Measurements from ENCODE around the gene ETV2.
"Not testable (repeated sequence)": the region's sequence is repeated elsewhere in the genome, so short reads cannot be mapped to it uniquely, and the experiment has no call there.

The ETV2 gene

DNA sequence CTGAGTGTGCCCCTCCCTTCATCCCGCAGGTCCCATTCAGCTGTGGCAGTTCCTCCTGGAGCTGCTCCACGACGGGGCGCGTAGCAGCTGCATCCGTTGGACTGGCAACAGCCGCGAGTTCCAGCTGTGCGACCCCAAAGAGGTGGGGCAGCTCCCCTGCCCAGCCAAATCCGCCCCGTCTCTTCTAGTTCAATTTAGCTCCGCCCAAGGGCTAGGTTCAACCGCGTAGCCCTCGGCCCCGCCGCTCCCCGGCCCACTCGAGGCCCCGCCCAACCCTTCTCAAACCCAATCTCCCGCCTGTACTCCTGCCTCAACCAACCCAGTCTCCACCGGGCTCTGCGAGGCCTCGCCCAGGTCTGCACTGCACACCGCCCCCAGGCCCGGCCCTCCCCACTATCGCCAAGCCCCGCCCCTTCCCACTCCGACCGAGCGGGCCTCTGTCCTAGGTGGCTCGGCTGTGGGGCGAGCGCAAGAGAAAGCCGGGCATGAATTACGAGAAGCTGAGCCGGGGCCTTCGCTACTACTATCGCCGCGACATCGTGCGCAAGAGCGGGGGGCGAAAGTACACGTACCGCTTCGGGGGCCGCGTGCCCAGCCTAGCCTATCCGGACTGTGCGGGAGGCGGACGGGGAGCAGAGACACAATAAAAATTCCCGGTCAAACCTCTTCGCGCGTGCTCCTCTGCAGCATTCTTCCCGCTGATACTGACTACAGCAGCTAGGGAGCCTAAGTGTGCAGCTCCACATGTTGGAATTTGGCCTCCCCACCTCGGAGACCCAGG is 2.9 kb downstream of the ETV2 start:
- peak; percentile 95 for DNase-seq (ENCODE audit: low read depth, low spot score)
- peak overlapping the region; percentile 53 for H3K4me3 ChIP-seq (ENCODE audit: low read depth, low read length)
- TF ChIP-seq, protein P1, sequence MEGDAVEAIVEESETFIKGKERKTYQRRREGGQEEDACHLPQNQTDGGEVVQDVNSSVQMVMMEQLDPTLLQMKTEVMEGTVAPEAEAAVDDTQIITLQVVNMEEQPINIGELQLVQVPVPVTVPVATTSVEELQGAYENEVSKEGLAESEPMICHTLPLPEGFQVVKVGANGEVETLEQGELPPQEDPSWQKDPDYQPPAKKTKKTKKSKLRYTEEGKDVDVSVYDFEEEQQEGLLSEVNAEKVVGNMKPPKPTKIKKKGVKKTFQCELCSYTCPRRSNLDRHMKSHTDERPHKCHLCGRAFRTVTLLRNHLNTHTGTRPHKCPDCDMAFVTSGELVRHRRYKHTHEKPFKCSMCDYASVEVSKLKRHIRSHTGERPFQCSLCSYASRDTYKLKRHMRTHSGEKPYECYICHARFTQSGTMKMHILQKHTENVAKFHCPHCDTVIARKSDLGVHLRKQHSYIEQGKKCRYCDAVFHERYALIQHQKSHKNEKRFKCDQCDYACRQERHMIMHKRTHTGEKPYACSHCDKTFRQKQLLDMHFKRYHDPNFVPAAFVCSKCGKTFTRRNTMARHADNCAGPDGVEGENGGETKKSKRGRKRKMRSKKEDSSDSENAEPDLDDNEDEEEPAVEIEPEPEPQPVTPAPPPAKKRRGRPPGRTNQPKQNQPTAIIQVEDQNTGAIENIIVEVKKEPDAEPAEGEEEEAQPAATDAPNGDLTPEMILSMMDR (IDR thresholded peaks at IDR 0.05; ENCODE audit: low read depth, low read length): no peak
- in situ Hi-C loops (cut with HindIII; ENCODE audit: low sequenced_read_pairs): no loop called here

DNA sequence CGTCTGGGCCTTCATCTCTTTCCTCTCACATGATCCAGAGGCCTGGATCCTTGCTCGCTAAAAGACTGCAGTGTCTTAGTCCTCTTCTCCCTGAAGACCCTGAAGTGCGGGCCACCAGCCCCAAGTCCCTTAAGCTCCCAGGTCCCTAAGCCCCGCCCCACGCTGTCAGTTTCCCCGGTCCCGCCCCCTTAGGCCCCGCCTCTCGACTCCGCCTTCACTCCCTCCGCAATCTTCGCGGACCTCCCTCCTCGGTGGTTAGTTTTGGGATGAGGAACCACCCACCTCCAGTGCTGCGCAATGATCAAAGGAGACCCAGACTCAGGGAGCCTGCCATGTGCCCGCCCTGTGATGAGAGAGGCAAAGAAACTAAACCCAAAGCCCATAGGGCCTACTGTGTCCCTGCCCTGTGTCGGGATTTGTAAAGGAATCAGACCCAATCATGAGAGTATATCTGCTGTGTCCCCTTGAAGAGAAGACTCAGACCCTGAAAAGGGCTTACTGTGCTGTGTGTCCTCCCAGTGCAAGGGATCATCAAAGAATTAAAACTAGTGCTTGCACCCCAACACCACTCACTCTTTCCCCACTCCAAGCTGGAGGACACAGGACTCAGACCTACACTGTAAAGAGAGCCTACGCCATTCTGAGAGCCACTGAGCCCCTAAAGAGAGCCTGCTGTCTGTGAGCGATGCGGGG is 3.6 kb downstream of the ETV2 start:
- in situ Hi-C loops (cut with HindIII; ENCODE audit: low sequenced_read_pairs): no loop called here
- TF ChIP-seq, protein P1 (IDR thresholded peaks at IDR 0.05; ENCODE audit: low read depth, low read length): no peak
- DNase-seq (ENCODE audit: low read depth, low spot score): peak; percentile 47
- peak overlapping the region; percentile 53 for H3K4me3 ChIP-seq (ENCODE audit: low read depth, low read length)

DNA sequence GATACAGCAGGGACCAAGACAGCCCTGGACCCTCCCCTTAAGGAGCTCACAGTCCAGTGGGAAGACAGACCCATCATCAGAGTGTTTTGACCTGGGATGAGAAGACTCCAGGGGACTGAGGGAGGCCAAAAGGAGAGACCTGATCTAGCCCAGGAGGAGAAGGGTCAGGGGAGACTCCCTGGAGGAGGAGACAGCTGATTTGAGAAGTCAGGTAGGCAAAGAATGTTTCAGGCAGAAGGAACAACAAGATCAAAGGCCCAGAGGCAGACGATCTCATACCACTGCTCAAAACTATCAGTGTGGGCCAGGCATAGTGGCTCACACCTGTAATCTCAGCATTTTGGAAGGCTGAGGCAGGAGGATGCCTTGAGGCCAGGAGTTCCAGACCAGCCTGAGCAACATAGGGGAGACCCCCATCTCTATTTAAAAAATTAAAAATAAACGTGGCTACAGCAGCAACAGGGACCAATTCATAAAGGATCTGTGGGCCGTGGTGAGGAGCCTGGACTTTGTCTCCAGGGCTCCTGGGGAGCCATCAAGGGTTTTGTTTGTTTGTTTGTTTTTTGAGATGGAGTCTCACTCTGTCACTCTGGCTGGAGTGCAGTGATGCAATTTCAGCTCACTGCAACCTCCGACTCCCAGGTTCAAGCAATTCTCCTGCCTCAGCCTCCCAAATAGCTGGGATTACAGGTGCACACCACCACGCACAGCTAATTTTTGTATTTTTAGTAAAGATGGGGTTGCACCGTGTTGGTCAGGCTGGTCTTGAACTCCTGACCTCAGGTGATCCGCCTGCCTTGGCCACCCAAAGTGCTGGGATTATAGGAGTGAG is 4.4 kb downstream of the ETV2 start:
- DNase-seq (ENCODE audit: low read depth, low spot score): no peak
- in situ Hi-C loops (cut with HindIII; ENCODE audit: low sequenced_read_pairs): no loop called here
- H3K4me3 ChIP-seq (ENCODE audit: low read depth, low read length): no peak overlapping the region
- TF ChIP-seq, protein P1 (IDR thresholded peaks at IDR 0.05; ENCODE audit: low read depth, low read length): no peak

DNA sequence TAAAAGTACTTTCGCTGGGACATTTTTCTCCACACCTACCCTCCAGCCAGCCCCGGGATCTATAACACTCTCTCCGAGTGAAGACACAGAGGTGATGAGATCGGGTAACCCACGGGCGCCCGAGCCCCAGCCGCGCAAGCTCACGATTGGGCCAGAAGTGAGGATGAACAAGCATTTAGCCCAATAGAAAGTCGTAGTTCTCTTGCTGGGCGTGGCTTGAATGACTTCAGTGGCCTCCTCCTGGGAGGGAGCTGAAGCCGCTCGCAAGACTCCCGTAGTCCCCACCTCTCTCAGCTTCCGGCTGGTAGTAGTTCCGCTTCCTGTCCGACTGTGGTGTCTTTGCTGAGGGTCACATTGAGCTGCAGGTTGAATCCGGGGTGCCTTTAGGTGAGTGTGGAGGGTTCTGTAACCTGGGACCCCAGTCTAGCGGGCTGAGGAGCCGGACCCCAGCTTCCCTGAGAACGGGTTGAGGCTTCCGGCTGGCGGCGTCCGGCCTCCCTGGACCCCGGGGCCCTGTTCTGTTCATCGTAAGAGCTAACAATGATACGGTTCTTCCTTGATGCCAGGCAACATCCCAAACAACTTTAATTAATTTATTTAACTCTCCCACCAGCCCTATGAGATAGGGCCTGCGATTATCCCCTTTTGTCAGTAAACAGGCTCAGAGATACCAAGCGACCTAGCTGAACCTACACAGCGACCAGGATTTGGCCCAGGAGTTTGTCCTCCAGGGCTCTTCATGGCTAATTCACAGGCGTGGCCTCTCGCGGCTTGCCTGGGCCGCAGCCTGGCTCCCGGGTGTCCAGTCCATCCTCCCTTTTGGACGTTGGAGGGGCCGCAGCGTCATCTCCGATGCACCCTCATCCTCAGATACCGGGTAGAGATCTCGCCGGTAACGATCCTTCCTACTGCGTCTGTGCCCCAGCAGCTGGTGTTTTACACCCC is 6.7 kb downstream of the ETV2 start, which contains the start of gene COX6B1:
COX6B1 (plus strand) TSS at position 307 of the 945 bp plus-strand sequence. CDS start 2,921 bp downstream, outside the sequence.
- peak within 1 kb of the TSS; percentile 95 for H3K4me3 ChIP-seq (ENCODE audit: low read depth, low read length)
- peak; percentile 96 for DNase-seq (ENCODE audit: low read depth, low spot score)
- in situ Hi-C loops (cut with HindIII; ENCODE audit: low sequenced_read_pairs): no loop called here

DNA sequence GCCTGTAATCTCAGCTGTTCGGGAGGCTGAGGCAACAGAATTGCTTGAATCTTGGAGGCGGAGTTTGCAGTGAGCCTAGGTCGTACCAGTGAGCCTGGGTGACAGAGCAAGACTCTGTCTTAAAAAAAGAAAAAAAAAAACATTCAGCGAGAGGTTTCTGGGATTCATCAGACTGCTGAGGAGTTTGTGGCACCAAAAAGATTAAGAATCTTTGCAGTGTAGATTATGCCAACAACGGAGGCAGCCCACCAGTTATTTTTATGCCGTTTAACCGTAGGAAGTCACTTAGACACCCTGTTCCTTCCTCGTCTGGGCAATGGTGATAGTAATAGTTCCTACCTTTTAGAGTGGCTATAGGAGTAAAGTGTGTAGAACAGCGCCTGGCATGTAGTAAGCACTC is 9.0 kb downstream of the ETV2 start:
- no peak overlapping the region for H3K4me3 ChIP-seq (ENCODE audit: low read depth, low read length)
- TF ChIP-seq, protein P1 (IDR thresholded peaks at IDR 0.05; ENCODE audit: low read depth, low read length): no peak
- no peak for DNase-seq (ENCODE audit: low read depth, low spot score)
- in situ Hi-C loops (cut with HindIII; ENCODE audit: low sequenced_read_pairs): no loop called here

More for the DNA sequence above, 6.7 kb downstream of the ETV2 start, which contains the start of gene COX6B1:
- TF ChIP-seq, protein P1 (IDR thresholded peaks at IDR 0.05; ENCODE audit: low read depth, low read length): no peak

DNA sequence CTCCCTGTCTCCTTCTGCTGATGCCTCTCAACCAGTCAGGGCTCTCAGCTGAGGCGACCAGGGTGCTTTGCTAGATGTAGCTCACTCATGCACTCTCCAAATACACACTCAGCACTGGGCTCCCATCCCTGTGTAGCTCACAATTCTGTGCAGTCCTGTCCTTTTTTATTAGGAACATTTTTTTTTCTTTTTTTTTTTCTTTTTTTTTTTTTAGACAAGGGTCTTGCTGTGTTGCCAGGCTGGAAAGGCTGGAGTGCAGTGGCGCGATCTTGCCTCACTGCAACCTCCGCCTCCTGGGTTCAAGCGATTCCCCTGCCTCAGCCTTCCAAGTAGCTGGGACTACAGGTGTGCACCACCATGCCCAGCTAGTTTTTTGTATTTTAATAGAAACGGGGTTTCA is 13.3 kb downstream of the ETV2 start:
- DNase-seq (ENCODE audit: low read depth, low spot score); in situ Hi-C loops (cut with HindIII; ENCODE audit: low sequenced_read_pairs); H3K4me3 ChIP-seq (ENCODE audit: low read depth, low read length): not testable (repeated sequence)
